Measurements from ENCODE around the gene MPP7. TPM values are rescaled to one million over a fixed set of nuclear protein-coding genes. Genes with fewer than 3 reads are reported as not detected.

Gene MPP7
- total RNA-seq, 1 experiment from 2014 or later, result 0.55 TPM

DNA sequence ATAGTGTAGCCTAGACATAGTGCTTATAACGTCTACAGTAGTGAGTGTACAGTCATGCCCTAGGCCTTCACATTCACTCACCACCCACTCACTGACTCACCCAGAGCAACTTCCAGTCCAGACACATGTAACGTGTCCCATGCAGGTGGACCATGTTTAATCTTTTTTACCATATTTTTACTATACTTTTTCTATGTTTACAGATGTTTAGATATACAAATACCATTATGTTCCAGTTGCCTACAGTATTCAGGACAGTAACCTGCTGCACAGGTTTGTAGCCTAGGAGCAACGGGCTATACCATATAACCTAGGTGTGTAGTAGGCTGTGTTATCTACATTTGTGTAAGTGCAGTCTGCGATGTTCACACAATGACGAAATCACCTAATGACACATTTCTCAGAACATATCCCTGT, 11.0 kb downstream of the MPP7 start:
- DNase-seq, result no peak
- intact Hi-C loops (cut with micrococcal nuclease; ENCODE audit: unreplicated experiment), result no loop called here
- POLR2A ChIA-PET (ENCODE audit: unreplicated experiment), result no interaction called here
- H3K27ac ChIP-seq, result no peak overlapping the region
- H4K20me1 ChIP-seq (ENCODE audit: insufficient read depth), result no peaks in the 10 kb centered on the region
- H3K4me1 ChIP-seq (replicated peaks; ENCODE audit: insufficient read depth), result no peaks in the 10 kb centered on the region
- no peaks in the 10 kb centered on the region for H3K36me3 ChIP-seq (ENCODE audit: low read depth)
- TF ChIP-seq, protein P1, sequence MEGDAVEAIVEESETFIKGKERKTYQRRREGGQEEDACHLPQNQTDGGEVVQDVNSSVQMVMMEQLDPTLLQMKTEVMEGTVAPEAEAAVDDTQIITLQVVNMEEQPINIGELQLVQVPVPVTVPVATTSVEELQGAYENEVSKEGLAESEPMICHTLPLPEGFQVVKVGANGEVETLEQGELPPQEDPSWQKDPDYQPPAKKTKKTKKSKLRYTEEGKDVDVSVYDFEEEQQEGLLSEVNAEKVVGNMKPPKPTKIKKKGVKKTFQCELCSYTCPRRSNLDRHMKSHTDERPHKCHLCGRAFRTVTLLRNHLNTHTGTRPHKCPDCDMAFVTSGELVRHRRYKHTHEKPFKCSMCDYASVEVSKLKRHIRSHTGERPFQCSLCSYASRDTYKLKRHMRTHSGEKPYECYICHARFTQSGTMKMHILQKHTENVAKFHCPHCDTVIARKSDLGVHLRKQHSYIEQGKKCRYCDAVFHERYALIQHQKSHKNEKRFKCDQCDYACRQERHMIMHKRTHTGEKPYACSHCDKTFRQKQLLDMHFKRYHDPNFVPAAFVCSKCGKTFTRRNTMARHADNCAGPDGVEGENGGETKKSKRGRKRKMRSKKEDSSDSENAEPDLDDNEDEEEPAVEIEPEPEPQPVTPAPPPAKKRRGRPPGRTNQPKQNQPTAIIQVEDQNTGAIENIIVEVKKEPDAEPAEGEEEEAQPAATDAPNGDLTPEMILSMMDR (conservative IDR thresholded peaks at IDR 0.05), result no peak
- no peak for TF ChIP-seq EZH2 (IDR thresholded peaks at IDR 0.05; ENCODE audit: low read depth)
- H3K9me2 ChIP-seq (ENCODE audit: insufficient read depth), result no peaks in the 10 kb centered on the region
- peaks cover 45% of the 10 kb centered on the region for H3K27me3 ChIP-seq (ENCODE audit: insufficient read depth, low read depth)
- H3F3A ChIP-seq (ENCODE audit: insufficient read depth, low read depth), result no peaks in the 10 kb centered on the region
- BruUV-seq (replicated peaks), result no TSS peak
- H2AFZ ChIP-seq, result no peak overlapping the region
- no peaks in the 10 kb centered on the region for H3K79me2 ChIP-seq (ENCODE audit: low read depth)
- CTCF ChIA-PET, result interaction anchor here (0.5 kb wide), 1 partner anchor 1280 kb away, joined by 4 read pairs; no protein-coding TSS in a partner anchor
- H3K4me2 ChIP-seq, result no peak overlapping the region
- no peak overlapping the region for H3K4me3 ChIP-seq
- H3K9me3 ChIP-seq (ENCODE audit: insufficient read depth, low read depth), result no peaks in the 10 kb centered on the region

GRCh38 chr10:28285816-28286215, 17.0 kb downstream of the MPP7 start:
- ChIA-PET POLR2A (ENCODE audit: unreplicated experiment) (no interaction called here), CTCF (no interaction called here)
- H3K27ac ChIP-seq, result no peak overlapping the region
- BruUV-seq (replicated peaks), result no TSS peak
- no peaks in the 10 kb centered on the region for H3F3A ChIP-seq (ENCODE audit: insufficient read depth, low read depth)
- H2AFZ ChIP-seq, result no peak overlapping the region
- no peak overlapping the region for H3K4me2 ChIP-seq
- H3K9me2 ChIP-seq (ENCODE audit: insufficient read depth), result no peaks in the 10 kb centered on the region
- TF ChIP-seq, protein P1 (conservative IDR thresholded peaks at IDR 0.05), result no peak
- no peak for TF ChIP-seq EZH2 (IDR thresholded peaks at IDR 0.05; ENCODE audit: low read depth)
- no peaks in the 10 kb centered on the region for H3K36me3 ChIP-seq (ENCODE audit: low read depth)
- H3K79me2 ChIP-seq (ENCODE audit: low read depth), result no peaks in the 10 kb centered on the region
- DNase-seq, result no peak
- H4K20me1 ChIP-seq (ENCODE audit: insufficient read depth), result no peaks in the 10 kb centered on the region
- H3K4me3 ChIP-seq, result no peak overlapping the region
- H3K4me1 ChIP-seq (replicated peaks; ENCODE audit: insufficient read depth), result no peaks in the 10 kb centered on the region
- intact Hi-C loops (cut with micrococcal nuclease; ENCODE audit: unreplicated experiment), result no loop called here
- peaks cover 33% of the 10 kb centered on the region; the same call in 1 of the 2 replicates for H3K27me3 ChIP-seq (ENCODE audit: insufficient read depth, low read depth)
- H3K9me3 ChIP-seq (ENCODE audit: insufficient read depth, low read depth), result no peaks in the 10 kb centered on the region

- Histone ChIP-seq H3K4me3 (no peak overlapping the region), H3K4me1 (replicated peaks; ENCODE audit: insufficient read depth) (no peaks in the 10 kb centered on the region), H3K9me3 (ENCODE audit: insufficient read depth, low read depth) (no peaks in the 10 kb centered on the region), H4K20me1 (ENCODE audit: insufficient read depth) (no peaks in the 10 kb centered on the region), H3K27ac (no peak overlapping the region), H2AFZ (no peak overlapping the region), H3K79me2 (ENCODE audit: low read depth) (no peaks in the 10 kb centered on the region), H3K9me2 (ENCODE audit: insufficient read depth) (no peaks in the 10 kb centered on the region), H3K4me2 (no peak overlapping the region), H3K27me3 (ENCODE audit: insufficient read depth, low read depth) (peaks cover 28% of the 10 kb centered on the region; the same call in 1 of the 2 replicates), H3K36me3 (ENCODE audit: low read depth) (no peaks in the 10 kb centered on the region), H3F3A (ENCODE audit: insufficient read depth, low read depth) (no peaks in the 10 kb centered on the region)
- intact Hi-C loops (cut with micrococcal nuclease; ENCODE audit: unreplicated experiment), result no loop called here
- BruUV-seq (replicated peaks), result no TSS peak
- DNase-seq, result no peak
- no peak for TF ChIP-seq EZH2 (IDR thresholded peaks at IDR 0.05; ENCODE audit: low read depth)
- TF ChIP-seq, protein P1 (conservative IDR thresholded peaks at IDR 0.05), result no peak
- ChIA-PET CTCF (no interaction called here), POLR2A (ENCODE audit: unreplicated experiment) (no interaction called here)
Measured at GRCh38 chr10:28284126-28284525, 18.7 kb downstream of the MPP7 start.

All from PC-9 (cell line).